A549 (cell line): ENCODE results near the gene PLBD2.

ENCODE experiments used
- CEBPB ChIP-seq, 2 experiments: fragments of >200 bp in 1 of 2; sonication (Bioruptor Twin) in 1 of 2; formaldehyde crosslinking in 1 of 2; IDR thresholded peaks; 2 replicates each; pipeline ENCODE4 v1.6.1; 2012 to 2016
- CHD2 ChIP-seq: fragments of 150-350 bp; IDR thresholded peaks from 2 replicates; pipeline ENCODE4 v1.6.1; 2014; ENCODE audit warnings: low read length; ENCODE audit not compliant: partially characterized antibody
- PBX3 ChIP-seq: IDR thresholded peaks from 2 replicates; pipeline ENCODE4 v1.6.1; 2012
- POLR2A ChIP-seq: IDR thresholded peaks from 2 replicates; pipeline ENCODE4 v1.6.1; 2012; ENCODE audit warnings: mild to moderate bottlenecking, low read length
- SMC3 ChIP-seq: fragments of >200 bp; sonication (Bioruptor Twin); formaldehyde crosslinking; IDR thresholded peaks from 3 replicates; pipeline ENCODE4 v1.6.1; 2018; ENCODE audit warnings: inconsistent platforms
- TF ChIP-seq, protein P1 (sequence below): fragments of >200 bp; sonication (Bioruptor Twin); formaldehyde crosslinking; IDR thresholded peaks from 3 replicates; pipeline ENCODE4 v1.5.1; 2016

DNA sequence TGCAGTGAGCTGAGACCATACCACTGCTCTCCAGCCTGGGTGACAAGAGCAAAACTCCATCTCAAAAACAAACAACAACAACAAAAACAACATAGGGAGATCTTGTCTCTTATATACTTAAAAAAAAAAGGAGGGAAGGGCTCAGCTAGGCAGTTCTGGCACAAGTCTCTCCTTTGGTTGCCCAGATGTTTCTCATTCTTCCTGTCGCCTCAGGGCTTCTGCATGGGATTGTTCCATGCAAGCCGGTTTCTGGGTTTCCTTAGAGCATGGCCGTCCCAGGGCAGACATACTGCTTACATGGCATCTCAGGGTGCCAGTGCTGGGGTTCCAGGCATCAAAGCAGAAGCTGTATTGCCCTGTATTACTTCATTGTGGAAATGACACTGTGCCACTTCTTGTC, 18.3 kb upstream of the PLBD2 start:
- TF ChIP-seq, protein P1, sequence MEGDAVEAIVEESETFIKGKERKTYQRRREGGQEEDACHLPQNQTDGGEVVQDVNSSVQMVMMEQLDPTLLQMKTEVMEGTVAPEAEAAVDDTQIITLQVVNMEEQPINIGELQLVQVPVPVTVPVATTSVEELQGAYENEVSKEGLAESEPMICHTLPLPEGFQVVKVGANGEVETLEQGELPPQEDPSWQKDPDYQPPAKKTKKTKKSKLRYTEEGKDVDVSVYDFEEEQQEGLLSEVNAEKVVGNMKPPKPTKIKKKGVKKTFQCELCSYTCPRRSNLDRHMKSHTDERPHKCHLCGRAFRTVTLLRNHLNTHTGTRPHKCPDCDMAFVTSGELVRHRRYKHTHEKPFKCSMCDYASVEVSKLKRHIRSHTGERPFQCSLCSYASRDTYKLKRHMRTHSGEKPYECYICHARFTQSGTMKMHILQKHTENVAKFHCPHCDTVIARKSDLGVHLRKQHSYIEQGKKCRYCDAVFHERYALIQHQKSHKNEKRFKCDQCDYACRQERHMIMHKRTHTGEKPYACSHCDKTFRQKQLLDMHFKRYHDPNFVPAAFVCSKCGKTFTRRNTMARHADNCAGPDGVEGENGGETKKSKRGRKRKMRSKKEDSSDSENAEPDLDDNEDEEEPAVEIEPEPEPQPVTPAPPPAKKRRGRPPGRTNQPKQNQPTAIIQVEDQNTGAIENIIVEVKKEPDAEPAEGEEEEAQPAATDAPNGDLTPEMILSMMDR, result no peak
- TF ChIP-seq POLR2A, result no peak
- no peak for TF ChIP-seq CHD2
- no peak for TF ChIP-seq SMC3
- TF ChIP-seq PBX3, result no peak
- TF ChIP-seq CEBPB (IDR thresholded peaks at IDR 0.05), result no peak
